Neural progenitor cell (in vitro differentiated cells): ENCODE results near the gene COL23A1.

Source experiments
- EZH2 ChIP-seq: fragments of 200-600 bp; sonication (generic); IDR thresholded peaks from 2 replicates; pipeline ENCODE4 v1.6.1; 2017; ENCODE audit warnings: antibody characterized with exemption, mild to moderate bottlenecking, moderate library complexity
- EZH2phosphoT487 ChIP-seq: fragments of 200-600 bp; sonication (generic); IDR thresholded peaks from 2 replicates; pipeline ENCODE4 v1.6.1; 2017; ENCODE audit warnings: antibody characterized with exemption
- TF ChIP-seq, protein P1 (sequence below): fragments of 200-600 bp; sonication (generic); IDR thresholded peaks from 2 replicates; pipeline ENCODE4 v1.5.1; 2017; ENCODE audit warnings: antibody characterized with exemption, mild to moderate bottlenecking

GRCh38 chr5:178252258-178252657, 337.9 kb downstream of the COL23A1 start:
- TF ChIP-seq, protein P1, sequence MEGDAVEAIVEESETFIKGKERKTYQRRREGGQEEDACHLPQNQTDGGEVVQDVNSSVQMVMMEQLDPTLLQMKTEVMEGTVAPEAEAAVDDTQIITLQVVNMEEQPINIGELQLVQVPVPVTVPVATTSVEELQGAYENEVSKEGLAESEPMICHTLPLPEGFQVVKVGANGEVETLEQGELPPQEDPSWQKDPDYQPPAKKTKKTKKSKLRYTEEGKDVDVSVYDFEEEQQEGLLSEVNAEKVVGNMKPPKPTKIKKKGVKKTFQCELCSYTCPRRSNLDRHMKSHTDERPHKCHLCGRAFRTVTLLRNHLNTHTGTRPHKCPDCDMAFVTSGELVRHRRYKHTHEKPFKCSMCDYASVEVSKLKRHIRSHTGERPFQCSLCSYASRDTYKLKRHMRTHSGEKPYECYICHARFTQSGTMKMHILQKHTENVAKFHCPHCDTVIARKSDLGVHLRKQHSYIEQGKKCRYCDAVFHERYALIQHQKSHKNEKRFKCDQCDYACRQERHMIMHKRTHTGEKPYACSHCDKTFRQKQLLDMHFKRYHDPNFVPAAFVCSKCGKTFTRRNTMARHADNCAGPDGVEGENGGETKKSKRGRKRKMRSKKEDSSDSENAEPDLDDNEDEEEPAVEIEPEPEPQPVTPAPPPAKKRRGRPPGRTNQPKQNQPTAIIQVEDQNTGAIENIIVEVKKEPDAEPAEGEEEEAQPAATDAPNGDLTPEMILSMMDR: no peak
- TF ChIP-seq EZH2phosphoT487: no peak
- no peak for TF ChIP-seq EZH2
